Progenitor cell of endocrine pancreas (in vitro differentiated cells): ENCODE results near the gene ELN. TPM values are rescaled to one million over a fixed set of nuclear protein-coding genes. Genes with fewer than 3 reads are reported as not detected.

Source experiments
- DNase-seq: peaks from one replicate; pipeline ENCODE4 v3.0.0; 2021; ENCODE audit warnings: low spot score; ENCODE audit not compliant: unreplicated experiment
- H3K27ac Mint-ChIP-seq: 2 replicates; pipeline ENCODE4 v1.8.0; 2021; ENCODE audit warnings: mild to moderate bottlenecking, moderate library complexity, mixed read lengths
- H3K27me3 Mint-ChIP-seq: 2 replicates; pipeline ENCODE4 v1.8.0; 2021; ENCODE audit warnings: mixed read lengths
- H3K36me3 Mint-ChIP-seq: 2 replicates; pipeline ENCODE4 v1.8.0; 2022; ENCODE audit warnings: mixed read lengths; ENCODE audit not compliant: insufficient read depth
- H3K4me1 Mint-ChIP-seq: 2 replicates; pipeline ENCODE4 v1.8.0; 2021; ENCODE audit warnings: low read depth, mixed read lengths
- H3K4me3 Mint-ChIP-seq: 2 replicates; pipeline ENCODE4 v1.8.0; 2021; ENCODE audit warnings: low read depth, mild to moderate bottlenecking, moderate library complexity, mixed read lengths
- H3K9me3 Mint-ChIP-seq: 2 replicates; pipeline ENCODE4 v1.8.0; 2021; ENCODE audit warnings: low read depth, mixed read lengths
- CTCF ChIP-seq: fragments of 200-600 bp; sonication (generic); IDR thresholded peaks from one replicate; pipeline ENCODE4 v1.5.0; 2021; ENCODE audit warnings: antibody characterized with exemption, mild to moderate bottlenecking; ENCODE audit not compliant: unreplicated experiment
- total RNA-seq: library from RNA; stranded (reverse); gene quantifications from 2 replicates; pipeline ENCODE4 v1.2.1, GENCODE V29; 2021

The ELN gene
- total RNA-seq, 1 donor from 2014 or later = 0.26 TPM

- no peak overlapping the region for H3K4me3 Mint-ChIP-seq
Measured at GRCh38 chr7:73995330-73995729, 32.6 kb upstream of the ELN start.

GRCh38 chr7:73995821-73996511, 32.0 kb upstream of the ELN start:
- TF ChIP-seq CTCF = no peak
- Mint-ChIP-seq H3K4me3 (no peak overlapping the region), H3K27me3 (no peaks in the 10 kb centered on the region), H3K36me3 (no peaks in the 10 kb centered on the region), H3K27ac (peak overlapping the region; percentile 69), H3K9me3 (peaks cover 18% of the 10 kb centered on the region), H3K4me1 (no peaks in the 10 kb centered on the region)
- no peak for DNase-seq

More at GRCh38 chr7:73995330-73995729, 32.6 kb upstream of the ELN start:
- H3K36me3 Mint-ChIP-seq = no peaks in the 10 kb centered on the region
- no peak overlapping the region for H3K27ac Mint-ChIP-seq
- TF ChIP-seq CTCF = no peak
- peaks cover 18% of the 10 kb centered on the region for H3K9me3 Mint-ChIP-seq
- DNase-seq = no peak
- no peaks in the 10 kb centered on the region for H3K4me1 Mint-ChIP-seq
- H3K27me3 Mint-ChIP-seq = no peaks in the 10 kb centered on the region

GRCh38 chr7:73997056-73997455, 30.9 kb upstream of the ELN start:
- Mint-ChIP-seq H3K9me3 (peaks cover 18% of the 10 kb centered on the region), H3K4me3 (no peak overlapping the region), H3K4me1 (no peaks in the 10 kb centered on the region), H3K27ac (peak overlapping the region; percentile 38), H3K27me3 (no peaks in the 10 kb centered on the region), H3K36me3 (no peaks in the 10 kb centered on the region)
- no peak for TF ChIP-seq CTCF
- DNase-seq = no peak

- no peak overlapping the region for H3K27ac Mint-ChIP-seq
- no peaks in the 10 kb centered on the region for H3K27me3 Mint-ChIP-seq
- H3K9me3 Mint-ChIP-seq = peaks cover 9% of the 10 kb centered on the region
- H3K4me3 Mint-ChIP-seq = no peak overlapping the region
- no peaks in the 10 kb centered on the region for H3K36me3 Mint-ChIP-seq
- DNase-seq = no peak
- no peak for TF ChIP-seq CTCF
- peaks cover 2% of the 10 kb centered on the region for H3K4me1 Mint-ChIP-seq
Measured at GRCh38 chr7:73999664-74000435, 28.1 kb upstream of the ELN start.

GRCh38 chr7:74000489-74001149, 27.4 kb upstream of the ELN start:
- DNase-seq = no peak
- TF ChIP-seq CTCF = no peak

More at GRCh38 chr7:74000489-74001149, 27.4 kb upstream of the ELN start:
- Mint-ChIP-seq H3K9me3 (peaks cover 2% of the 10 kb centered on the region), H3K4me1 (peaks cover 2% of the 10 kb centered on the region), H3K27ac (no peak overlapping the region), H3K4me3 (no peak overlapping the region), H3K27me3 (peaks cover 3% of the 10 kb centered on the region), H3K36me3 (no peaks in the 10 kb centered on the region)
